Measurements from ENCODE around the gene PSMC2. TPM values are rescaled to one million over a fixed set of nuclear protein-coding genes. Genes with fewer than 3 reads are reported as not detected.

Gene PSMC2
- total and polyA plus RNA-seq, 10 of the 15 experiments (the other 5 are each of a cell fraction or from before 2014, with no cell fraction given): 117 to 347 (median 220) TPM

- TF ChIP-seq USF2 (IDR thresholded peaks at IDR 0.05; ENCODE audit: borderline replicate concordance, low read depth, low read length) (no peak), JUNB (IDR thresholded peaks at IDR 0.05) (peak; percentile 27; the same call in 1 of the 2 replicates), CBFB (IDR thresholded peaks at IDR 0.05; ENCODE audit: low read depth) (peak; percentile 84; the same call in 1 of the 2 replicates), CREB1 (IDR thresholded peaks at IDR 0.05; ENCODE audit: low read depth) (peak; percentile 90), E4F1 (IDR thresholded peaks at IDR 0.05; ENCODE audit: borderline replicate concordance, partially characterized antibody) (peak; percentile 84), KLF5 (IDR thresholded peaks at IDR 0.05; ENCODE audit: partially characterized antibody) (no peak), POU2F2 (IDR thresholded peaks at IDR 0.05; ENCODE audit: borderline replicate concordance, low read depth, low read length) (peak; percentile 83; the same call in 1 of the 3 replicates), POLR2AphosphoS5 (IDR thresholded peaks at IDR 0.05; ENCODE audit: low read length) (peak; percentile 92), NBN (IDR thresholded peaks at IDR 0.05) (peak; percentile 79), LARP7 (IDR thresholded peaks at IDR 0.05) (peak; percentile 84), RBBP5 (conservative IDR thresholded peaks at IDR 0.05) (0 out of 2 replicates have a peak, but pooled peaks have one; percentile 30), CHD1 (IDR thresholded peaks at IDR 0.05; ENCODE audit: low read depth, low read length) (no peak; the same call in 1 of the 2 replicates), BCL3 (IDR thresholded peaks at IDR 0.05; ENCODE audit: borderline replicate concordance, insufficient read depth, low read depth, low read length, poor library complexity, severe bottlenecking) (peak; percentile 16), PKNOX1 (IDR thresholded peaks at IDR 0.05) (no peak), CHD2 (IDR thresholded peaks at IDR 0.05; ENCODE audit: borderline replicate concordance, low read depth, low read length) (peak; percentile 30; the same call in 1 of the 2 replicates), GABPA (IDR thresholded peaks at IDR 0.05; ENCODE audit: low read depth) (peak; percentile 98), TCF12 (IDR thresholded peaks at IDR 0.05; ENCODE audit: low read depth, low read length) (peak; percentile 39; the same call in 1 of the 2 replicates), USF1 (IDR thresholded peaks at IDR 0.05; ENCODE audit: borderline replicate concordance, extremely low read length, insufficient read depth, low read depth, low read length) (no peak), BACH1 (IDR thresholded peaks at IDR 0.05; ENCODE audit: borderline replicate concordance) (peak; percentile 74), EP300 (IDR thresholded peaks at IDR 0.05; ENCODE audit: borderline replicate concordance in 1 of 2, control insufficient read depth in 1 of 2, low read depth in 2 of 2, low read length in 2 of 2) (no peak), SREBF1 (IDR thresholded peaks at IDR 0.05; ENCODE audit: low read length) (0 out of 2 replicates have a peak, but pooled peaks have one; percentile 51), HSF1 (IDR thresholded peaks at IDR 0.05; ENCODE audit: low read depth, low read length) (no peak)
Observed at GRCh38 chr7:103344453-103345149, 2.8 kb upstream of the PSMC2 start, which contains the start of gene DNAJC2 (continued).
